ENCODE measurements around the gene TFDP1.

TFDP1 gene

GRCh38 chr13:113597391-113598080 is 13.0 kb downstream of the TFDP1 start:
- no peak for DNase-seq (ENCODE audit: low read depth, low spot score)

- DNase-seq (ENCODE audit: low read depth, low spot score) = no peak
Observed at GRCh38 chr13:113598081-113598410, 13.5 kb downstream of the TFDP1 start.

- no peak for DNase-seq (ENCODE audit: low read depth, low spot score)
Observed at GRCh38 chr13:113598481-113598880, 13.9 kb downstream of the TFDP1 start.

GRCh38 chr13:113599391-113599790 is 14.8 kb downstream of the TFDP1 start:
- DNase-seq (ENCODE audit: low read depth, low spot score) = no peak

- DNase-seq (ENCODE audit: low read depth, low spot score) = no peak
Observed at GRCh38 chr13:113601166-113602070, 16.9 kb downstream of the TFDP1 start.

- no peak for DNase-seq (ENCODE audit: low read depth, low spot score)
Observed at GRCh38 chr13:113602291-113602988, 17.9 kb downstream of the TFDP1 start.

GRCh38 chr13:113603116-113603710 is 18.7 kb downstream of the TFDP1 start:
- DNase-seq (ENCODE audit: low read depth, low spot score) = no peak

GRCh38 chr13:113604186-113604585 is 19.6 kb downstream of the TFDP1 start:
- DNase-seq (ENCODE audit: low read depth, low spot score) = no peak

- DNase-seq (ENCODE audit: low read depth, low spot score) = no peak
Observed at GRCh38 chr13:113605461-113605860, 20.9 kb downstream of the TFDP1 start.

GRCh38 chr13:113605866-113606438 is 21.4 kb downstream of the TFDP1 start:
- no peak for DNase-seq (ENCODE audit: low read depth, low spot score)

GRCh38 chr13:113607056-113607888 is 22.7 kb downstream of the TFDP1 start:
- DNase-seq (ENCODE audit: low read depth, low spot score) = no peak

GRCh38 chr13:113607889-113608635 is 23.5 kb downstream of the TFDP1 start:
- DNase-seq (ENCODE audit: low read depth, low spot score) = no peak

GRCh38 chr13:113608967-113609533 is 24.5 kb downstream of the TFDP1 start:
- no peak for DNase-seq (ENCODE audit: low read depth, low spot score)

GRCh38 chr13:113609616-113610015 is 25.1 kb downstream of the TFDP1 start:
- DNase-seq (ENCODE audit: low read depth, low spot score) = no peak

GRCh38 chr13:113610266-113610665 is 25.7 kb downstream of the TFDP1 start:
- no peak for DNase-seq (ENCODE audit: low read depth, low spot score)

- no peak for DNase-seq (ENCODE audit: low read depth, low spot score)
Observed at GRCh38 chr13:113611996-113612395, 27.4 kb downstream of the TFDP1 start.

GRCh38 chr13:113612607-113613006 is 28.1 kb downstream of the TFDP1 start:
- no peak for DNase-seq (ENCODE audit: low read depth, low spot score)

GRCh38 chr13:113613789-113614379 is 29.3 kb downstream of the TFDP1 start:
- no peak for DNase-seq (ENCODE audit: low read depth, low spot score)

- no peak for DNase-seq (ENCODE audit: low read depth, low spot score)
Observed at GRCh38 chr13:113616281-113616906, 31.8 kb downstream of the TFDP1 start.
